Neural cell (in vitro differentiated cells): ENCODE data around the gene SDF2L1. TPM values are rescaled to one million over a fixed set of nuclear protein-coding genes. Genes with fewer than 3 reads are reported as not detected.

Experiments used
- H2AFZ ChIP-seq: fragments of 200-600, 300-800 bp; sonication (generic), shearing (Covaris generic); 2 replicates; pipeline ENCODE4 v1.6.0; 2014; ENCODE audit warnings: low read depth, mild to moderate bottlenecking, antibody characterized with exemption, low read length, moderate library complexity
- H3F3A ChIP-seq: fragments of 200-600 bp; shearing (Covaris generic); 2 replicates; pipeline ENCODE4 v1.6.1; 2016; ENCODE audit warnings: mild to moderate bottlenecking, moderate library complexity, mixed read lengths, antibody characterized with exemption, low read length; ENCODE audit not compliant: insufficient read depth, poor library complexity, severe bottlenecking
- H3K27ac ChIP-seq: fragments of 200-600, 300-800 bp; sonication (generic), shearing (Covaris generic); 2 replicates; pipeline ENCODE4 v1.5.1; 2014; ENCODE audit warnings: mild to moderate bottlenecking, low read length, moderate library complexity
- H3K27me3 ChIP-seq: fragments of 300-800, 200-600 bp; sonication (generic), shearing (Covaris generic); 2 replicates; pipeline ENCODE4 v1.6.0; 2014; ENCODE audit warnings: mild to moderate bottlenecking, low read depth, low read length, moderate library complexity; ENCODE audit not compliant: insufficient read depth
- H3K36me3 ChIP-seq: fragments of 300-800, 200-600 bp; sonication (generic), shearing (Covaris generic); 2 replicates; pipeline ENCODE4 v1.5.1; 2014; ENCODE audit warnings: mild to moderate bottlenecking, antibody characterized with exemption, low read length, moderate library complexity; ENCODE audit not compliant: insufficient read depth
- H3K4me2 ChIP-seq: fragments of 300-800, 200-600 bp; sonication (generic), shearing (Covaris generic); 2 replicates; pipeline ENCODE4 v1.6.0; 2014; ENCODE audit warnings: mild to moderate bottlenecking, low read length
- H3K4me3 ChIP-seq: fragments of 300-800, 200-600 bp; sonication (generic), shearing (Covaris generic); 2 replicates; pipeline ENCODE4 v1.5.1; 2014; ENCODE audit warnings: mild to moderate bottlenecking, low read length, moderate library complexity
- H3K79me2 ChIP-seq: fragments of 200-600 bp; shearing (Covaris generic); replicated peaks from 2 replicates; pipeline ENCODE4 v1.6.0; 2014; ENCODE audit warnings: mild to moderate bottlenecking, low read length, moderate library complexity; ENCODE audit not compliant: insufficient read depth
- H3K9ac ChIP-seq: fragments of 300-800, 200-600 bp; sonication (generic), shearing (Covaris generic); 2 replicates; pipeline ENCODE4 v1.6.1; 2016; ENCODE audit warnings: mild to moderate bottlenecking, low read length, mixed read lengths
- H3K9me2 ChIP-seq: fragments of 200-600 bp; shearing (Covaris generic); 2 replicates; pipeline ENCODE4 v1.6.1; 2016; ENCODE audit warnings: mild to moderate bottlenecking, low read length, mixed read lengths; ENCODE audit not compliant: insufficient read depth
- H3K9me3 ChIP-seq: fragments of 200-600, 300-800 bp; sonication (generic), shearing (Covaris generic); 2 replicates; pipeline ENCODE4 v1.6.1; 2016; ENCODE audit warnings: mild to moderate bottlenecking, mixed run types, low read length, moderate library complexity, mixed read lengths
- H4K20me1 ChIP-seq: fragments of 200-600 bp; shearing (Covaris generic); 2 replicates; pipeline ENCODE4 v1.6.1; 2016; ENCODE audit warnings: mild to moderate bottlenecking, mixed run types; ENCODE audit not compliant: insufficient read depth
- CTCF ChIP-seq: fragments of 450-650 bp; IDR thresholded peaks from 2 replicates; pipeline ENCODE4 v1.5.1; 2014; ENCODE audit warnings: antibody characterized with exemption, mild to moderate bottlenecking, moderate library complexity; ENCODE audit not compliant: poor library complexity, severe bottlenecking
- EP300 ChIP-seq: fragments of 450-650 bp; conservative IDR thresholded peaks from 2 replicates; pipeline ENCODE4 v1.6.1; 2014; ENCODE audit warnings: antibody characterized with exemption, mild to moderate bottlenecking, moderate library complexity; ENCODE audit not compliant: poor library complexity, severe bottlenecking
- EZH2 ChIP-seq: fragments of 200-600, 300-800 bp; shearing (Covaris generic), sonication (generic); IDR thresholded peaks from 2 replicates; pipeline ENCODE4 v1.6.1; 2014; ENCODE audit warnings: antibody characterized with exemption, low read length, borderline replicate concordance, mild to moderate bottlenecking; ENCODE audit not compliant: insufficient read depth, poor library complexity, severe bottlenecking
- MXI1 ChIP-seq: fragments of 450-650 bp; conservative IDR thresholded peaks from 2 replicates; pipeline ENCODE4 v1.6.1; 2014; ENCODE audit warnings: antibody characterized with exemption, mild to moderate bottlenecking; ENCODE audit not compliant: poor library complexity, severe bottlenecking
- POLR2AphosphoS5 ChIP-seq: IDR thresholded peaks from 2 replicates; pipeline ENCODE4 v1.6.1; 2012
- RAD21 ChIP-seq: fragments of 450-650 bp; conservative IDR thresholded peaks from 2 replicates; pipeline ENCODE4 v1.6.1; 2014; ENCODE audit warnings: antibody characterized with exemption, mild to moderate bottlenecking, moderate library complexity
- REST ChIP-seq: IDR thresholded peaks from 2 replicates; pipeline ENCODE4 v1.6.1; 2012; ENCODE audit warnings: borderline replicate concordance
- SMC3 ChIP-seq: fragments of 450-650 bp; conservative IDR thresholded peaks from 2 replicates; pipeline ENCODE4 v1.6.1; 2014; ENCODE audit warnings: antibody characterized with exemption, mild to moderate bottlenecking, moderate library complexity; ENCODE audit not compliant: poor library complexity
- TAF1 ChIP-seq: IDR thresholded peaks from 2 replicates; pipeline ENCODE4 v1.6.1; 2012; ENCODE audit warnings: low read depth
- polyA minus RNA-seq: library from RNA; depleted of rRNA, polyadenylated mRNA; stranded (reverse); fragments of >200 nt; gene quantifications from 2 replicates; pipeline ENCODE4 v1.2.3, GENCODE V29; 2014
- polyA plus RNA-seq: library from polyadenylated mRNA; depleted of rRNA; stranded (reverse); fragments of >200 nt; gene quantifications from 2 replicates; pipeline ENCODE4 v1.2.3, GENCODE V29; 2014

SDF2L1 gene
- polyA plus RNA-seq = 11.0 and 11.6 TPM in 2 replicates
- polyA minus RNA-seq = 5.2 and 6.3 TPM in 2 replicates

- Histone ChIP-seq H2AFZ (peak within 1 kb of the TSS; percentile 88), H3K4me2 (peak within 1 kb of the TSS; percentile 89), H3K9me2 (no peaks in the 10 kb centered on the region), H3K9me3 (no peaks in the 10 kb centered on the region), H3F3A (no peaks in the 10 kb centered on the region), H3K9ac (peak within 1 kb of the TSS; percentile 64), H3K79me2 (no peaks in the 10 kb centered on the region), H3K27ac (no peak within 1 kb of the TSS), H4K20me1 (no peaks in the 10 kb centered on the region), H3K36me3 (no peaks in the 10 kb centered on the region), H3K4me3 (peak within 1 kb of the TSS; percentile 86), H3K27me3 (no peaks in the 10 kb centered on the region)
- TF ChIP-seq MXI1 (peak; percentile 81), CTCF (no peak), REST (no peak), POLR2AphosphoS5 (peak; percentile 24), RAD21 (no peak), TAF1 (no peak), EP300 (peak; percentile 44), SMC3 (no peak), EZH2 (no peak)
Measured at GRCh38 chr22:21641789-21642583, at the start of gene SDF2L1. Gene SDF2L1, plus strand, starts transcription at chr22:21642302. Its CDS starts 35 bp downstream, at chr22:21642337.

- Histone ChIP-seq H3K9me3 (no peaks in the 10 kb centered on the region), H3K4me3 (no peak overlapping the region), H3K79me2 (peaks cover 41% of the 10 kb centered on the region), H3K9me2 (no peaks in the 10 kb centered on the region), H3K27me3 (no peaks in the 10 kb centered on the region), H2AFZ (no peak overlapping the region), H3K9ac (no peak overlapping the region), H3K4me2 (no peak overlapping the region), H3F3A (no peaks in the 10 kb centered on the region), H3K27ac (no peak overlapping the region), H4K20me1 (no peaks in the 10 kb centered on the region), H3K36me3 (peaks cover 9% of the 10 kb centered on the region)
- no peak for TF ChIP-seq RAD21
Measured at GRCh38 chr22:21592422-21592821, 49.7 kb upstream of the SDF2L1 start.
